Measurements from ENCODE around the gene PTCD2. TPM values are rescaled to one million over a fixed set of nuclear protein-coding genes. Genes with fewer than 3 reads are reported as not detected.
A peak's percentile ranks its signal among the peaks of the same experiment; 100 is the strongest.

Gene PTCD2
- total and polyA plus RNA-seq, 9 of the 15 experiments (the other 6 are each of a cell fraction or from before 2014, with no cell fraction given) = 11.9 to 28.5 (median 18.6) TPM

- TF ChIP-seq ZNF512 (tag; IDR thresholded peaks at IDR 0.05) (no peak), ZHX1 (conservative IDR thresholded peaks at IDR 0.05; ENCODE audit: low read length) (no peak), FOXJ3 (CRISPR knock-in tag; IDR thresholded peaks at IDR 0.05) (no peak), NR4A1 (CRISPR knock-in tag; IDR thresholded peaks at IDR 0.05) (no peak), NR4A1 (tag; IDR thresholded peaks at IDR 0.05) (peak; percentile 64; the same call in 1 of the 2 replicates), HMBOX1 (IDR thresholded peaks at IDR 0.05) (peak; percentile 79), ARNT (IDR thresholded peaks at IDR 0.05) (no peak), CC2D1A (IDR thresholded peaks at IDR 0.05) (no peak), CCAR2 (IDR thresholded peaks at IDR 0.05; ENCODE audit: low read depth, low read length) (no peak), NFIC (IDR thresholded peaks at IDR 0.05) (no peak), CXXC5 (CRISPR knock-in tag; IDR thresholded peaks at IDR 0.05) (peak; percentile 60), ZNF444 (CRISPR knock-in tag; IDR thresholded peaks at IDR 0.05) (no peak), EP400 (IDR thresholded peaks at IDR 0.05) (no peak), FIP1L1 (IDR thresholded peaks at IDR 0.05; ENCODE audit: low read depth, low read length, poor library complexity, severe bottlenecking) (no peak), ARID3A (IDR thresholded peaks at IDR 0.05; ENCODE audit: borderline replicate concordance, low read depth, low read length) (no peak), ZNF766 (CRISPR knock-in tag; conservative IDR thresholded peaks at IDR 0.05) (0 out of 2 replicates have a peak, but pooled peaks have one; percentile 65), SUPT5H (IDR thresholded peaks at IDR 0.05) (no peak), PRPF4 (IDR thresholded peaks at IDR 0.05; ENCODE audit: insufficient read depth, low read depth, low read length, poor library complexity, severe bottlenecking) (no peak), ZC3H11A (IDR thresholded peaks at IDR 0.05; ENCODE audit: low read depth, low read length) (no peak), CBX8 (IDR thresholded peaks at IDR 0.05; ENCODE audit: borderline replicate concordance, extremely low read depth, low read depth, low read length, poor library complexity, severe bottlenecking) (no peak), EZH2 (IDR thresholded peaks at IDR 0.05; ENCODE audit: borderline replicate concordance, low read depth, low read length) (no peak), GTF2B (IDR thresholded peaks at IDR 0.05; ENCODE audit: extremely low read depth, insufficient read length) (no peak), ZC3H4 (CRISPR knock-in tag; IDR thresholded peaks at IDR 0.05; ENCODE audit: borderline replicate concordance) (no peak)
Observed at GRCh38 chr5:72283358-72283757, 36.8 kb upstream of the PTCD2 start (continued).
